ENCODE data around the gene BLTP3B.
A peak's percentile ranks its signal among the peaks of the same experiment; 100 is the strongest.
"Not testable (repeated sequence)": the region's sequence is repeated elsewhere in the genome, so short reads cannot be mapped to it uniquely, and the experiment has no call there.

BLTP3B gene

GRCh38 chr12:100142851-100143559 is at the start of gene BLTP3B:
TSS of gene BLTP3B (minus strand) at chr12:100142874. CDS start at chr12:100142635, 239 bp downstream.
- peak within 1 kb of the TSS; percentile 46; the same call in 1 of the 2 replicates for H3K27ac ChIP-seq
- no peaks in the 10 kb centered on the region for H3K36me3 ChIP-seq (ENCODE audit: insufficient read depth, low read length)
- H3K9me3 ChIP-seq (ENCODE audit: low read depth, low read length): no peaks in the 10 kb centered on the region
- H3K9ac ChIP-seq (ENCODE audit: insufficient read length): peak within 1 kb of the TSS; percentile 83
- no peak for DNase-seq (ENCODE audit: low read depth, low spot score)
- TF ChIP-seq POLR2AphosphoS5 (IDR thresholded peaks at IDR 0.05; ENCODE audit: borderline replicate concordance, low read depth, low read length) (peak; percentile 68), FOXP2 (optimal IDR thresholded peaks at IDR 0.05; ENCODE audit: control extremely low read depth, extremely low read length, insufficient read depth) (no peak), EZH2 (IDR thresholded peaks at IDR 0.05) (no peak)
- peak within 1 kb of the TSS; percentile 95 for H3K4me3 ChIP-seq

- Histone ChIP-seq H3K27ac (no peak overlapping the region), H3K9ac (ENCODE audit: insufficient read length) (no peak overlapping the region), H3K4me3 (no peak overlapping the region), H3K9me3 (ENCODE audit: low read depth, low read length) (no peaks in the 10 kb centered on the region), H3K36me3 (ENCODE audit: insufficient read depth, low read length) (no peaks in the 10 kb centered on the region)
- DNase-seq (ENCODE audit: low read depth, low spot score): no peak
- TF ChIP-seq FOXP2 (optimal IDR thresholded peaks at IDR 0.05; ENCODE audit: control extremely low read depth, extremely low read length, insufficient read depth): no peak
- TF ChIP-seq POLR2AphosphoS5 (IDR thresholded peaks at IDR 0.05; ENCODE audit: borderline replicate concordance, low read depth, low read length): no peak
- TF ChIP-seq EZH2 (IDR thresholded peaks at IDR 0.05): no peak
These were observed 47.1 kb upstream of the BLTP3B start for GRCh38 chr12:100189636-100190394.

GRCh38 chr12:100188888-100189635 is 46.4 kb upstream of the BLTP3B start:
- not testable (repeated sequence) for DNase-seq (ENCODE audit: low read depth, low spot score); H3K9ac ChIP-seq (ENCODE audit: insufficient read length); H3K27ac ChIP-seq; H3K36me3 ChIP-seq (ENCODE audit: insufficient read depth, low read length); H3K9me3 ChIP-seq (ENCODE audit: low read depth, low read length); H3K4me3 ChIP-seq

GRCh38 chr12:100187857-100188519 is 45.3 kb upstream of the BLTP3B start:
- Histone ChIP-seq H3K9ac (ENCODE audit: insufficient read length) (no peak overlapping the region), H3K9me3 (ENCODE audit: low read depth, low read length) (no peaks in the 10 kb centered on the region), H3K4me3 (no peak overlapping the region), H3K36me3 (ENCODE audit: insufficient read depth, low read length) (no peaks in the 10 kb centered on the region), H3K27ac (no peak overlapping the region)
- no peak for DNase-seq (ENCODE audit: low read depth, low spot score)
- no peak for TF ChIP-seq POLR2AphosphoS5 (IDR thresholded peaks at IDR 0.05; ENCODE audit: borderline replicate concordance, low read depth, low read length)
- no peak for TF ChIP-seq FOXP2 (optimal IDR thresholded peaks at IDR 0.05; ENCODE audit: control extremely low read depth, extremely low read length, insufficient read depth)
- TF ChIP-seq EZH2 (IDR thresholded peaks at IDR 0.05): no peak

- DNase-seq (ENCODE audit: low read depth, low spot score): no peak
- TF ChIP-seq EZH2 (IDR thresholded peaks at IDR 0.05): no peak
- no peak for TF ChIP-seq POLR2AphosphoS5 (IDR thresholded peaks at IDR 0.05; ENCODE audit: borderline replicate concordance, low read depth, low read length)
- no peak for TF ChIP-seq FOXP2 (optimal IDR thresholded peaks at IDR 0.05; ENCODE audit: control extremely low read depth, extremely low read length, insufficient read depth)
- Histone ChIP-seq H3K27ac (no peak overlapping the region), H3K9ac (ENCODE audit: insufficient read length) (no peak overlapping the region), H3K9me3 (ENCODE audit: low read depth, low read length) (no peaks in the 10 kb centered on the region), H3K36me3 (ENCODE audit: insufficient read depth, low read length) (no peaks in the 10 kb centered on the region), H3K4me3 (no peak overlapping the region)
These were observed 44.4 kb upstream of the BLTP3B start for GRCh38 chr12:100187068-100187467.

- Histone ChIP-seq H3K4me3 (no peak overlapping the region), H3K9me3 (ENCODE audit: low read depth, low read length) (no peaks in the 10 kb centered on the region), H3K9ac (ENCODE audit: insufficient read length) (no peak overlapping the region), H3K36me3 (ENCODE audit: insufficient read depth, low read length) (no peaks in the 10 kb centered on the region), H3K27ac (no peak overlapping the region)
- DNase-seq (ENCODE audit: low read depth, low spot score): no peak
- no peak for TF ChIP-seq FOXP2 (optimal IDR thresholded peaks at IDR 0.05; ENCODE audit: control extremely low read depth, extremely low read length, insufficient read depth)
- no peak for TF ChIP-seq EZH2 (IDR thresholded peaks at IDR 0.05)
- TF ChIP-seq POLR2AphosphoS5 (IDR thresholded peaks at IDR 0.05; ENCODE audit: borderline replicate concordance, low read depth, low read length): no peak
These were observed 43.4 kb upstream of the BLTP3B start for GRCh38 chr12:100186071-100186470.

- H3K9me3 ChIP-seq (ENCODE audit: low read depth, low read length): no peaks in the 10 kb centered on the region
- TF ChIP-seq FOXP2 (optimal IDR thresholded peaks at IDR 0.05; ENCODE audit: control extremely low read depth, extremely low read length, insufficient read depth): no peak
- no peak for TF ChIP-seq EZH2 (IDR thresholded peaks at IDR 0.05)
- TF ChIP-seq POLR2AphosphoS5 (IDR thresholded peaks at IDR 0.05; ENCODE audit: borderline replicate concordance, low read depth, low read length): no peak
These were observed 42.8 kb upstream of the BLTP3B start for GRCh38 chr12:100185361-100185894.

More at GRCh38 chr12:100185361-100185894, 42.8 kb upstream of the BLTP3B start:
- H3K36me3 ChIP-seq (ENCODE audit: insufficient read depth, low read length): no peaks in the 10 kb centered on the region
- no peak overlapping the region for H3K9ac ChIP-seq (ENCODE audit: insufficient read length)
- H3K27ac ChIP-seq: no peak overlapping the region
- DNase-seq (ENCODE audit: low read depth, low spot score): no peak
- no peak overlapping the region for H3K4me3 ChIP-seq

Measured in SK-N-MC (cell line).